ENCODE results near the gene EEF1AKMT3.
"Not testable (repeated sequence)": the region's sequence is repeated elsewhere in the genome, so short reads cannot be mapped to it uniquely, and the experiment has no call there.

Gene EEF1AKMT3

GRCh38 chr12:57815177-57816000 lies 43.0 kb downstream of the EEF1AKMT3 start:
- no peak overlapping the region for H3K27ac ChIP-seq
- no peaks in the 10 kb centered on the region for H3K9me3 ChIP-seq (ENCODE audit: severe bottlenecking)
- H3K4me3 ChIP-seq (ENCODE audit: low read depth, low read length): no peak overlapping the region
- H3K36me3 ChIP-seq: peaks cover 2% of the 10 kb centered on the region; the same call in 1 of the 2 replicates
- peak; percentile 32 for DNase-seq
- H3K27me3 ChIP-seq (ENCODE audit: insufficient read depth, low read depth, severe bottlenecking): no peaks in the 10 kb centered on the region
- TF ChIP-seq, protein P1, sequence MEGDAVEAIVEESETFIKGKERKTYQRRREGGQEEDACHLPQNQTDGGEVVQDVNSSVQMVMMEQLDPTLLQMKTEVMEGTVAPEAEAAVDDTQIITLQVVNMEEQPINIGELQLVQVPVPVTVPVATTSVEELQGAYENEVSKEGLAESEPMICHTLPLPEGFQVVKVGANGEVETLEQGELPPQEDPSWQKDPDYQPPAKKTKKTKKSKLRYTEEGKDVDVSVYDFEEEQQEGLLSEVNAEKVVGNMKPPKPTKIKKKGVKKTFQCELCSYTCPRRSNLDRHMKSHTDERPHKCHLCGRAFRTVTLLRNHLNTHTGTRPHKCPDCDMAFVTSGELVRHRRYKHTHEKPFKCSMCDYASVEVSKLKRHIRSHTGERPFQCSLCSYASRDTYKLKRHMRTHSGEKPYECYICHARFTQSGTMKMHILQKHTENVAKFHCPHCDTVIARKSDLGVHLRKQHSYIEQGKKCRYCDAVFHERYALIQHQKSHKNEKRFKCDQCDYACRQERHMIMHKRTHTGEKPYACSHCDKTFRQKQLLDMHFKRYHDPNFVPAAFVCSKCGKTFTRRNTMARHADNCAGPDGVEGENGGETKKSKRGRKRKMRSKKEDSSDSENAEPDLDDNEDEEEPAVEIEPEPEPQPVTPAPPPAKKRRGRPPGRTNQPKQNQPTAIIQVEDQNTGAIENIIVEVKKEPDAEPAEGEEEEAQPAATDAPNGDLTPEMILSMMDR (IDR thresholded peaks at IDR 0.05; ENCODE audit: low read depth, low read length): peak; percentile 53

DNA sequence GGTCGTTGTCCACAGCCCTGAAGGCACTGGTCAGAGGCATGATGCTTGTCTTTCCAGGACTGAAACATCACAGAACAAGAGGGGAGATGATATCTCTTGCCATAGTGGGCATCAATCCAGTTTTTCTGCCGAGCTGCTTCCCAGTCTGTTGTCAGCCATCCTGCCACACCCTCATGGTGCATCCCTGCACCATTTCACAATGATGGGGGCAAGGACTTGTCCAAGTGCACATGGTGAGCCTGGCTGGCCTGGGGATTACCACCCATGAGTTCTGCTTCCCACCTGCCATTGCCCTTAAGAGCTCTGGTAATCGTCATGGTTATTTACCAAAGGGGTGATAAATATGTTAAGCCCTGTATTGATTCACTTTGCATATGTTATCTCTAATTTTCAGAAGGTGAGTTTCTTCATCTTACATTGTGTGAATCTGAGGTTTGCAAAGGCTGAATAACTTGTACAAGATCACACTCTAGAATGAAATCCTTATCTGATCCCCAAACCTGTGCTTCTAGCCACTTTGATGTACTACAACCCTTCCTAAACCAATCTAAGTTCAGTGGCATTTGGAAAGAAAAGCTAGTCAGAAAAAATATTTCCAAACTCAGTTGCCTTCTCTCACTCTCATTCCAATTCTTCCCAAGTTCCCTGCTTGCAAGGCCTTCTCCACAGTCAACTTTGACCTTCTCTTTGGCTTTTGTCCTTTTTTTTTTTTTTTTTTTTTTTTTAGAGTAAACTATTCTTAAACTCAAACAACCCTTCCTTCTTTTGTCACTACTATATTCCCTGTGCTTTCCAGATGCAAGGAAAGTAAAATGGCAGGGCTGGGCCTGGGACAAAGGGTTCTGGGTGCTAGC lies 43.8 kb downstream of the EEF1AKMT3 start:
- H3K36me3 ChIP-seq: peaks cover 2% of the 10 kb centered on the region; the same call in 1 of the 2 replicates
- no peak overlapping the region for H3K4me3 ChIP-seq (ENCODE audit: low read depth, low read length)
- no peaks in the 10 kb centered on the region for H3K9me3 ChIP-seq (ENCODE audit: severe bottlenecking)
- H3K27ac ChIP-seq: no peak overlapping the region; the same call in 1 of the 2 replicates
- TF ChIP-seq, protein P1 (IDR thresholded peaks at IDR 0.05; ENCODE audit: low read depth, low read length): no peak
- no peak for DNase-seq
- no peaks in the 10 kb centered on the region for H3K27me3 ChIP-seq (ENCODE audit: insufficient read depth, low read depth, severe bottlenecking)

DNA sequence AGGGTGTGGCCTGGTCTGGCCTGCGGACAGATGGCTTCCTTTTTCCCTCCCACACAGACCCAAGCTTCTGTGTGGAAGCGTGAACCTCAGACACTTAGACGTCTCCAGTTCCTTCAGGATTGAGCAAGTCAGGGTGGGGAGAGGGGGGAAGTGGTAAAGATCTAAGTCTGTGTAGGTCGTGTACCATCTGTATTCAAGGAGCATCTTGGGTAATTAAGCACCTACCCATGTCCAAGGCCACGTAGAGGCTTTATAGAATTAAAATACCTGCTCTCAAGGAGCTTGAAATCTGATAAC lies 44.4 kb downstream of the EEF1AKMT3 start:
- Histone ChIP-seq H3K27ac (peak overlapping the region; percentile 6; the same call in 1 of the 2 replicates), H3K9me3 (ENCODE audit: severe bottlenecking) (no peaks in the 10 kb centered on the region), H3K4me3 (ENCODE audit: low read depth, low read length) (no peak overlapping the region), H3K27me3 (ENCODE audit: insufficient read depth, low read depth, severe bottlenecking) (no peaks in the 10 kb centered on the region), H3K36me3 (peaks cover 2% of the 10 kb centered on the region; the same call in 1 of the 2 replicates)
- DNase-seq: peak; percentile 62
- TF ChIP-seq, protein P1 (IDR thresholded peaks at IDR 0.05; ENCODE audit: low read depth, low read length): no peak

- no peak for DNase-seq
- TF ChIP-seq, protein P1 (IDR thresholded peaks at IDR 0.05; ENCODE audit: low read depth, low read length): no peak
- peak overlapping the region; percentile 10; the same call in 1 of the 2 replicates for H3K27ac ChIP-seq
- H3K9me3 ChIP-seq (ENCODE audit: severe bottlenecking): no peaks in the 10 kb centered on the region
- H3K27me3 ChIP-seq (ENCODE audit: insufficient read depth, low read depth, severe bottlenecking): no peaks in the 10 kb centered on the region
- no peak overlapping the region for H3K4me3 ChIP-seq (ENCODE audit: low read depth, low read length)
- H3K36me3 ChIP-seq: peaks cover 3% of the 10 kb centered on the region
Measured at GRCh38 chr12:57817261-57817989, 45.0 kb downstream of the EEF1AKMT3 start.

DNA sequence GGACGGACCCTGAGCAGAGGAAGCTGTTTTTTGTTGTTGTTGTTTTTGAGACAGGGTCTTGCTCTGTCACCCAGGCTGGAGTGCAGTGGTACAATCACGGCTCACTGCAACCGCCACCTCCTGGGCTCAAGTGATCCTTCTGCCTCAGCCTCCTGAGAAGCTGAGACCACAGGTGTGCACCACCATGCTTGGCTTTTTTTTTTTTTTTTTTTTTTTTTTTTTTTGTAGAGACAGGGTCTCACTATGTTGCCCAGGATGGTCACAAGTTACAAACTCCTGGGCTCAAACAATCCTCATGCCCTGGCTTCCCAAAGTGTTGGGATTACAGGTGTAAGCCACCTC lies 45.5 kb downstream of the EEF1AKMT3 start:
- H3K27ac ChIP-seq; H3K4me3 ChIP-seq (ENCODE audit: low read depth, low read length); H3K27me3 ChIP-seq (ENCODE audit: insufficient read depth, low read depth, severe bottlenecking); H3K9me3 ChIP-seq (ENCODE audit: severe bottlenecking); H3K36me3 ChIP-seq; DNase-seq: not testable (repeated sequence)

- H3K27me3 ChIP-seq (ENCODE audit: insufficient read depth, low read depth, severe bottlenecking); H3K9me3 ChIP-seq (ENCODE audit: severe bottlenecking); DNase-seq; H3K4me3 ChIP-seq (ENCODE audit: low read depth, low read length); H3K27ac ChIP-seq: not testable (repeated sequence)
- H3K36me3 ChIP-seq: peaks cover 30% of the 10 kb centered on the region
Measured at GRCh38 chr12:57820119-57820518, 47.7 kb downstream of the EEF1AKMT3 start.

DNA sequence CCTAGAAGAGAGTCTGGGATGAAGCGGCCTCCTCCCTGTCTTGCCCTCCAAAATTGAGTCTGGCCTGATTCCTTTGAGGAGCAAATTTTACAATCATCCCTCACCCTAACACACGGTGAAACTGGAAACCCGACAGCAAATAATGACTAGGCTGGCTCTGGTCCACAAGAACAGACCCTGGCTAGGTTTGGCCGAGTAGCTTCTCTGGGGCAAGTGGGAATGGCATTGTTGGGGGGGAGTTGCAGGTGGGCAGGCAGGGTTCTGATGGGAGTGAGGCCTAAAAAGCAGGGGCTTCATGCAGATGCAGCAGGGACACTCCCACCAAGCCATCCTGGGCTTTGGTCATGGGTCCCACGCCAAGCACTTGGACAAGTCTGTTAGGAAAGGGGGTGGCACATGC lies 48.6 kb downstream of the EEF1AKMT3 start:
- not testable (repeated sequence) for H3K27me3 ChIP-seq (ENCODE audit: insufficient read depth, low read depth, severe bottlenecking); H3K9me3 ChIP-seq (ENCODE audit: severe bottlenecking); H3K27ac ChIP-seq; H3K4me3 ChIP-seq (ENCODE audit: low read depth, low read length); DNase-seq
- peaks cover 39% of the 10 kb centered on the region for H3K36me3 ChIP-seq
